ENCODE measurements around the gene RAB11FIP4.

The RAB11FIP4 gene

DNA sequence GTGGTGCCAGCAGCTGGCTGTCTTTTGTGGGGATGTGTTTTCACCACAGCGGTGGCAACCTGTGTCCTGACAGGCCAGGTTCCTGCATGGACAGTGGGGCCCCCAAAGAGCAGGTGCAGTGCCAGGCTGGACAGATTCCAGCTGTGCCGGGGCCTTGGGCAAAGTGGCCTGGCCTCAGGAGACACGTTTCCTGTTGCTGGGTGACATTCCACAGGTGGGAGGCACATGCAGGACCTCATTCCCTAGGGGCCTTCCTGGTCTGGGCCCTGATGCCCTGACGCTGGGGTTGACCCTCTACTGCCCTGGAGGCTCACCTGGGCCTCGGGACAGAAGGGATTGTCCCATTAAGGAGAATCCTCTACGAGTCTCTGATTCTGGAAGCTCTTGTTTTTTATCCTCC is 182.4 kb downstream of the RAB11FIP4 start:
- DNase-seq = no peak

- no peak for DNase-seq
Measured at GRCh38 chr17:31574458-31574857, 183.0 kb downstream of the RAB11FIP4 start.

DNA sequence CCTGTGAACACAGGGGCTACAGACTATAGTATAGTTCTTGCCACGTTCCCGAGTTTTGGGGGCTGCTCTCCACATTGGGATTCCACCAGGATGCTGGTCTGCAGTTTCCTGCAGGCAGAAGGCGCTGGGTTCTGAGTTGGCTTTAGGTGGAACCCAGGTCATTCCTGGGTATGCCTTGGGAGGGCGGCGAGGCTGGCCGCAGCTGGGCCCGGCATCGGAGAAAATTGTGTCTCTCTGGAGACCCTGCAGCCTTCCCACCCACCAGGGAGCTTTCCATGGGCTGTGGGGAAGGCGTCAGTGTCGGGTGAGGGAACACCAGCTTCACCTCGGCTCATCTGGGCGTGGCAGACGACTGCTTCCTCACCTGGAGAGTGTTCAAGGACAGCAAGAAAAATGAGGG is 183.6 kb downstream of the RAB11FIP4 start:
- no peak for DNase-seq

DNA sequence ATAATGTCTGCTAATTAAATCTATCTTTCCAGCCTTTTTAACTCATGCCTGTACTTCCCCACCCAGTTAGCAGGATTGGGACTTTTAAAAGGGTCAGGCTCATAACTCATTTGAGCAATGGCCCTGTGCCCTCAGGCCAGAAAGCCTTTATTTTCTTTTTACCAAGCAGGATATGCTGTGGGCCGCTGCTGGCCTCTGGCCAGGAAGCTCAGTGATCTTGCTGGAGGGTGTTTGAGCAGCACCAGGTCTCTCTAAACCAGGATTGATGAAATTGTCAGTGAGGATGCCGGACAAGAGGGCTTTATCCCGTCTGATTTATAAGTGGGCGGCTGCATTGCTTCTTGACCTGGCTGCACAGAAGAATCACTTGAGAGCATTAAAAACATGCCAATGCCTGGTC is 187.8 kb downstream of the RAB11FIP4 start:
- DNase-seq = no peak

DNA sequence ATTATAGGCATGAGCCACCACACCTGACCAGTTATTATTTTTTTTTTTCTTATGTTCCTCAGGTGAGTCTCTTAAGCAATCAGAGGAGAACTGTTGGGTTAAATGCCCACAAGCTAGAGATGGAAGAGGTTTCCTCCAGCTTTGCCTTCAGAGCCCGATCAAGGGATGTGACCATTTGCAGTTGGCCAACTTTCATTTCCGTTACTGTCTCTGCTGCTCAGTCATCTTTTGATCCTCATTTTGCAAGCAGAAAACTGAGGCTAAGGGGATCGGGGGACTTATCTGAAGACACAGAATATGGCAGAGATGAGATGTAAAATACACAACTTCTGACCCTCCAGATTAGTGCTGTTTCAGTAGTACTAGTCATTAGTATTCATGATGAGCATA is 188.8 kb downstream of the RAB11FIP4 start:
- DNase-seq = no peak

- no peak for DNase-seq
Measured at GRCh38 chr17:31580706-31581490, 189.4 kb downstream of the RAB11FIP4 start.

GRCh38 chr17:31581491-31581890 is 190.0 kb downstream of the RAB11FIP4 start:
- DNase-seq = no peak

- DNase-seq = no peak
Measured at GRCh38 chr17:31582151-31582907, 190.9 kb downstream of the RAB11FIP4 start.

DNA sequence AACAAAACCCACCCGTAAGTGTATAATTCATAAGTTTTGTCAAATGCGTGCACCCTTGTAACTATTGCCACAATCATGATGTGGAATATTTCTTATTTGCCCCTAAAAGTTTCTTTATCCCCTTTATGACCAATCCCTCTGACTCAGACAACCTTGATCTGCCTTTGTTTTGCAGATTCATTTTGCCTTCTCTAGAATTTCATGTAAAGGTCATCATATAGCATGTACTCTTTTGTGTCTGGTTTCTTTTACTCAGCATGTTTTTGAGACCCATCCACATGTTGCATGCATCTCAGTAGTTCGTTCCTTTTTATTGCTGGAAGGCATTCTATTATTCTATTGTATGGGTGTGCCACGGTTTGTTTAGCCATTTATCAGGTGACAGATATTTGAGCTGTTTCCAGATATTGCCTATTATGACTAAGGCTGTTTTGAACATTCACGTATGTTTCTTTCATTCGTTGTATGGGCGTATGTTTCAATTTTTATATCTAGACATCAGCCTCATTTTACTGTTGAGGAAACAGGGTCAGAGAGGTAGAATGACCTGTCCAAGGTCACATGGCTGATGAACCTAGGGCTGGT is 192.4 kb downstream of the RAB11FIP4 start:
- DNase-seq = no peak

DNA sequence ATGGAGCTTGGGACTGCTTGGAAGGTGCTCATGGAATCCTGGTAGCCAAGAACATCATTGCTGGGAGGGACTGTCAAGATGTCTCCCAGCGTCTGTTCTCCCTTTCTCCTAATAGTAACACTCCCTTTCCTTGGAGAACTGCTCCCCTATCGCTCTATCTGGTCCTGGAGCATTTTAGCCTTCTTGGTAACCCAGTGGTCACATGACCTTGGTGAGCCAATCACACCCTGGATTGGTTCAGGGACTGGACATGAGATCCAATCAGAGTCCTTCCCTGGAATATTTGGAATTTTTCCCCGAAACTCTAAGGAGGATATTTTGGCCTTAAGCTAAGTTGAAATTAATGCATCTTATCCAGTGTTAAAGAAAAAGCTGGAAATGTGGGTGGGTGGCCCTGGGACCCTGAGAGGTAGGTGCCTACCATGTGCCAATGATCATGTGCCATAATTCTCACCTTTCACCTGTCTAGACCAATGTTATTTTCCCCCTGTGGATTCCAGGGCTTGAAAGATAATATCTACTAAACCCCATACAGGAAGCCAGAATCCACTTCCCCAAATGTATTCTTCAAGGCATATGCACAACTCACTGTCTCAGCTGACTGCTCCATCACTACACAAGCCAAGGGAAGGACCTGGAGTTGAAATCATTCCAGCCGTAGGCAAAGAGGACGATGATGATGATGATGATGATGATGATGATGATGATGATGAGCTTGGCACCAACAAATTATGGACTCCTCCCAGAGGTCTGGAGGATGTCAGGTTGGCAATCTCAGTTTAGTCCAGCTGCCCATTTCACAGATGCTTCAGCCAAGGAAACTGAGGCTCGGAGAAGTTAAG is 193.2 kb downstream of the RAB11FIP4 start:
- no peak for DNase-seq

DNA sequence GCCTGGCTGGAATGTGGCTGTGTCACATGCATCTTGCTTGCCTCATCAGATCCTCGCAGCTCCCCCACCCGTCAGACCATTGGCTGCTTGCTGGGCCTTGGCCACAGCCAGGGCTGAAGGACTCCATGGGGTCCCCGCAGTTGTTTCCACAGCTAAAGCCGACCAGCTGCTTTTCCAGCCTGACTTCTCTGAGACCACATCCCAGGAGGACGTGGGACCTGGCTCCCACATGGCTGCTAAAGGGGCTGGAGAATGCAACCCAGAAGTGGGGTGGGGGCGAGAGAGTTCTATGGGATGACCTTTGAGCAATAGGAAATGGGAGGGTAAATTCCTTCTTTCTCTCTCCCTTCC is 193.8 kb downstream of the RAB11FIP4 start:
- DNase-seq = no peak

DNA sequence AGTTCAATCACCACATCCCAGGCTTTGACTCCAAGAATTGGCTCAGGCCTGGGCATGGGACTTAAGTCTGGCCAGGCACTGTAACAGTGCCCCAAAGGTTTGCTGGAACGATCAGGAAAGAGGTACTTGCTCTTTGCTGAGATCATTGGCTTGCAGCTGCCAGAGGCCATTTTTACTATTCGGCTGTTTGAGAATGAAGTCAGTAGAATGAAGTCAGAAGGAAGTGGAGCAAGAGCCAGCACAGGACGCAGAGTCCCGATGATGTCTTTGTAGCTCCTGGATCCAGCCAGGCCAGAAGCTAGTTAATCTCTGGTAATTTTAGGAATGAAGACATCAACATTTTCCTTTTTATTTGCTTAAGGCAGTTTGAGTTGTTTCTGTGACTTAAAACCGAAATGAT is 195.5 kb downstream of the RAB11FIP4 start:
- DNase-seq = no peak

- no peak for DNase-seq
Measured at GRCh38 chr17:31587462-31587861, 196.0 kb downstream of the RAB11FIP4 start.

Data from central memory CD4-positive, alpha-beta T cell (primary cell).